Stimulated activated CD8-positive, alpha-beta memory T cell treated with anti-CD3 and anti-CD28 coated beads, Interleukin-7, amount 100 ng/mL, for 24 hours (primary cell): ENCODE measurements around the gene AQP6.

Experiments
- DNase-seq: peaks from one replicate; pipeline ENCODE4 v3.0.0-alpha.2; 2020; ENCODE audit warnings: low read depth

The AQP6 gene

DNA sequence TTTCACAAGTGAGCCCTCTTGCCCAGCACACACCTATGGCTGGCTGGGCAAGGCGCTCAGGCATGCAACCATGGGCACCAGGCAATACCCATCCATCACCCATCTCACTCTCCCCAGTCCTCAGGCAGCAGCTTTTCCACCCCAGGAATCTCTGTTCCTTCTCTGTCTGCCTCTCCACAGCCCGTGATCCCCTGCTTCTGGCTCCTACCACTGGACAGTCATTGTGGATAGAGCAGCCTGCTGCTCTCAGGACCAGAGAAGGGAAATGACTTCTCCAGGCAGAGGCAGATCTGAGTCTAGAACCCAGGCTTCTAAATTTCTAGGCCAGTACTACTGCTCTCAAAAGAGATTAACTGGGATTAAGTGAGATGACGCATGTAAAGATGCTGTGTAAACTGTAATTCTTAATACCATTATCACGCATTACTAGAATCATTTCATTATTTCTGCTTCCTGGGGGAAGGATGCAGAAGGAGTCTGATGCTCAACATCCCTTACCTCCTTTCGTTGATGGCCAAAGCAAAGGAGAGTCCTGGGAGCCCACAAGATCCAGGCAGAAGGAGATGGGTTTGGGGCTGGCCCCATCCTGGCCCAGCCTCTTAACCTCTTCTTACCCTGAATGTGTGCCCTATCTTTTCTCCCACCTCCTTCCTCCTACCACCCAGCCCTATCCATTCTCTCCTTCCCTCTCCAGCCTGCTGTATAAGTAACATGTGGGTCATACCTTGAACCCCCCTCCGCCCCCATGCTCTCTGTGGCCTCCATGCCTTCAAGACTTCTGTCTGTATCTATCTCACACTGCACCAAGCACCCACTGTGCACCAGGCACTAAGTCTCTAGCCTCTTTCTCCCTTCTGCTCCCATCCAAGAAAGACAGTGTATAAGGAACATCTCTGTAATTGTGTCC lies 15.8 kb upstream of the AQP6 start:
- DNase-seq, result no peak

DNA sequence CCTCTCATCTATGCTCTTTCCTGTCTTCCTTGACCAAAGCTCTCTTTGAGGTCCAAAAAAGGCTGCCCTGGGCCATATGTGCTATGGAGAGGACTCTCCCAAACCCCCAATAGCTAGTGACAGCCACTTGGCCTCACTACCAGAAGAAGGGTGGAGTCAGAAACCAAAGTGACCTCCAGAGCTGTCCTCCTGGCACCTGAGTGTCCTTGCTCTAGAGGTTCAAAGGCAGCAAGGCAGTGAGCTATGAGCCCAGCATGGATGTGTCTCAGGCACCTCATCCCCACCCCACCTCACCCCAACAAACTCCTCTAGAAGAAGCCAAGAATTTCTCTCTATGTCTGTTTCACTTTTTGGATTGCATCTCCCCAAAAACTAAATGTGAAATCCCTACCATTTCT lies 15.2 kb upstream of the AQP6 start:
- DNase-seq, result no peak

DNA sequence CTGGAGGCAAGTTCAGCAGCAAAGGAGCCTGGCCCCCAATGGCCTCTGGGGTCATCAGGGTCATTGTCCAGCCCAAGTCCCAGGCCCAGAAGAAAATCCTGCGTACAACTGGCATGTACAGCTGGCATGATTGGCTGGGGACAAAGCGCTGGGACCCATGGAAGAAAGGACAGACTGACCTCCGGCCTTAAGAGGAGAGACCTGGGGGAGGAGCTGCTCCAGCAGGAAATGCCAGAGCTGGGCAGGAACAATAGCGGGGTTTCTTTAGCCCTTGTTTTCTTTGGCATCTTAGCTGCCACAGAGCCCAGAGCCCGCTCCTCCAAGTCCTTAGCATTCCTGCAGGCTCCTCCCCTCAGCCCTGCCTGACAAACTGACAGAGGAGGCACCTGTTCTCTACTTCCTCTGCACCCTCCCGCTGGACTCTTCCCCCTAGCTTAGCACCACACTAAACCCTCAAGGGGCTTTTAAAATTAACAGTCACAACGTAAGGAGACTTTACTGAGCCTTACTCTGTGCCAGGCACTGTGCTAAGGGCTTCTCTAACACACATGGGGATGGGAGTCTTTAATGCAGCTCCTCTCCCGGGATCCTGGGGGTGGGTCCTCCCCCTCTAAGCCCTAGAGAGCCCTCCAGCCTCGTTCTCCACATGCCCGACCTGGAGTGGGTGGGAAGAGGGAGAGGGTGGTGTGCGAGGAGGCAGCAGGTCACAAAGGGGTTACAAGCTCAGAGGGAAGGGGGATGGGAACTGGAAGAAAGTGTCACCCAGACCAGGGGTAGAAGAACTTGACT lies 12.9 kb upstream of the AQP6 start:
- DNase-seq, result no peak

DNA sequence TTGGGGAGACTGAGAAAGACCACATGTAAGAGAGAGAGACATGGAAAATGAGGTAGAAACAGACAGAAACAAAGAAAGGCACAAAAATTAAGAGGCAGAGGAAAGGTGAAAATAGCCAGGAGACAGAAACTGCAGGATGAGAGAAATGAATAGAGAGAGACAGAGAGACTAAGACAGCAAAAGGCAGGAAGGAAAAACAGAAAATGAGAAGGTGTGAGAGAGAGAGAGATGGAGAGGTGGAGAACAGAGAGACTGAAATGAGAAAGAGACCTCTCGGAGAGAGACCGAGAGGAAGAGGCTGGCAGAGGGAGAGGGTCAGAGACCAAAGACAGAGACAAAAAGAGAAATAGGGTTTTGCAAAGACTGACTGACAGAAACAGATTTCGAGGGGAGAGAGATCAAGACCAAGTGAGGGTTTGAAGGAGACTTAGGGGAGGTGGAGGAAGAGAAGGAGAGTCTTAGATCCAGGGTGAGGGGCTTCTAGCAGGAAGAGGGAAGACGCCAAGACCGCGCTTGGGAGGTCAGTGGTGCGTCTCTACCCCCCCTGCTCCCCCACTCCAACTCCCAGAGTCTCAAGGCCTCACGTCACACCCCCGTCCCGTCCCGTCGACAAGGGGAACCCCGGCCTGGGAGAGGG lies 12.2 kb upstream of the AQP6 start:
- DNase-seq, result no peak

DNA sequence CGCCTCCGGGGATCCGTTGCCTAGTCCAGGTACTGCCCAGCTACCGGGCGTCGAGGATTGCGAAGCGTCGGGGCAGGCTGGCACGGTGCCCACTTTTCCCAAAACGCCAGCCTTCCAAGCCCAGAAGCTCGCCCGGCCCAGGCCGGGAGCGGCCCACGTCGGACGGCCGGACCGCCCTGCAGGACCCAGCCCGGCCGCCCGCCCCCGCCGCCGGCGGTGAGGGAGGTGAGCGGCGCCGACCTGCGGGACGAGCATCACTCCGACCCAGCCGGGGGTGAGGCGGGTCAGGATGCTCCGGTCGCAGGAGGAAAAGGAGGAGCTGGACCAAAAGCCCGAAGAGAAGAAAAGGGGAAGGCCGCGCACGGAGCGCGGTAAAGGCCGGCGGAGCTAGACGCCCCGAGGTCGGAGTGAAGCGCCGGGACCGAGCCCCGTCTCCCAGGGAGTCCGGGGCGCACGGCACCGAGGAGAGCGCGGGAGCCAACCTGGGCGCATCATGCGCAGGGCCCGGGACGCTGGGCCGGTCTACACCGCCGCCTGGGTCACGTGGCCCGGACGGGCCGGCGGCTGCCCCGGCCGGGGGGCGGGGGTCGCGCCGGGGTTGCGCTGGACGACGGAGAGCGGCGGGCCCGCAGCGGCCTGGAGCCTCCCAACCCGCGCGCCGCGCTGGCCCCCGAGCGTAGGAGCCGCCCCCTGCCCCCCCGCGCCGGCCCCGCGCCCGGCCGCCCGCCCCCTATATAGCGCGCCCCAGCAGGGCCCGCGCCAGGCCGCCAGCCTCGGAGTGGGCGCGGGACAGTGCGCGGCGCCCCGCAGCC lies 11.4 kb upstream of the AQP6 start, which contains the start of gene AQP5:
Gene AQP5 (plus strand): TSS at position 762 of the 812 bp plus-strand sequence. CDS start 146 bp downstream, outside the sequence.
- no peak for DNase-seq

DNA sequence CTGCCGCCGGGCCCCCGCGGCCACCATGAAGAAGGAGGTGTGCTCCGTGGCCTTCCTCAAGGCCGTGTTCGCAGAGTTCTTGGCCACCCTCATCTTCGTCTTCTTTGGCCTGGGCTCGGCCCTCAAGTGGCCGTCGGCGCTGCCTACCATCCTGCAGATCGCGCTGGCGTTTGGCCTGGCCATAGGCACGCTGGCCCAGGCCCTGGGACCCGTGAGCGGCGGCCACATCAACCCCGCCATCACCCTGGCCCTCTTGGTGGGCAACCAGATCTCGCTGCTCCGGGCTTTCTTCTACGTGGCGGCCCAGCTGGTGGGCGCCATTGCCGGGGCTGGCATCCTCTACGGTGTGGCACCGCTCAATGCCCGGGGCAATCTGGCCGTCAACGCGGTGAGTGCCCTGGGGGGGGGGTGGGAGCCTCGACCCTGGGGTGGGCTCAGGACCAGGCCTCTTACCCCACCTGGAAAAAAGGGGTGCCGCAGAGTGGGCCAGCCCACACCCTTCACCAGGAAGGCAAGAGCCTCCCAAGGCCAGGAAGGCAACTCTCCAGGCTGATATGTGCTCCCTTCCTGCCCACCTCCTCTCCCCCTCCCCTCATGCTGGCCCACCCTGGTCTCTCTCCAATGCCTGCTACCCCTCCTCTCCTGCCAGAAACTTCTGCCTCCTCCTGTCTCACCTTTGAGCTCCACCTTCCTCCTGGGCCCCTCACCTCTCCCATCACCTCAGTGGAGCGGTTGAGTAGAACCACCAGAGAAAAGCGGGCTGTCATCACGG lies 10.6 kb upstream of the AQP6 start:
- DNase-seq, result no peak

DNA sequence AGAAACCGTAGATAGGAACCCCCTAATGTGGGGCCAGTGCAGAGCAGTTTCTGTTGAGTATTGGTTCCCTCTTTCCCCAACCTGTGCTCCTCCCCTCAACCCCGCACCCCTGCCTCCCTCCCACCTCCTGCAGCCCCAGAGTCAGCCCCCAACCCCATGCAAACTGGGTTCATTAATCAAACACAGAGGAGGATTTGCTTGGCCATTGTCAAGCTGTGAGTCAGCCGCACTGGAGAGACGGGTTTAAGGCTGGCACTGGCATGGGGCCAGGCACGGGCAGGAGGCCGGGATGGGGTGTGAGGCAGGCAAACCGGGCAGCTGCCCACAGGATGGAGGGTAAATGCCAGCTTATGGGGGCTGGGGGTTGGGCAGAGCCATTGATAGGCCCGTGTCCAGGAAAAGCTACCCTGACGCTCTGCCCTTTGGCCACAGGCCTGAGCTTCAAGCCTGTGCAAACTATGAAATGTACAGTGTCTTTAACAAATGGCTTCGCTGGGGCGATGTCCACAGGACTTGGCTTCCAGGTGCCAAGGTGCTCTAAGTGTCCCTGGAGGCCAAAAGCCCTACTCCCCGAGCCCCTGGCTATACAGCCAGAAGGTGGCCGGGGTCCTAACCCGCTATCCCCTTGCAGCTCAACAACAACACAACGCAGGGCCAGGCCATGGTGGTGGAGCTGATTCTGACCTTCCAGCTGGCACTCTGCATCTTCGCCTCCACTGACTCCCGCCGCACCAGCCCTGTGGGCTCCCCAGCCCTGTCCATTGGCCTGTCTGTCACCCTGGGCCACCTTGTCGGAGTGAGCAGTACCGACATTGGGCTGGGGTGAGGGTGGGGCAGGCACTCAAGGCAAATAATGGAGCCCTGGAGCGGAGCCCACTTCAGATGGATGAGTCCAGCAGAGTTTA lies 9.6 kb upstream of the AQP6 start:
- no peak for DNase-seq

DNA sequence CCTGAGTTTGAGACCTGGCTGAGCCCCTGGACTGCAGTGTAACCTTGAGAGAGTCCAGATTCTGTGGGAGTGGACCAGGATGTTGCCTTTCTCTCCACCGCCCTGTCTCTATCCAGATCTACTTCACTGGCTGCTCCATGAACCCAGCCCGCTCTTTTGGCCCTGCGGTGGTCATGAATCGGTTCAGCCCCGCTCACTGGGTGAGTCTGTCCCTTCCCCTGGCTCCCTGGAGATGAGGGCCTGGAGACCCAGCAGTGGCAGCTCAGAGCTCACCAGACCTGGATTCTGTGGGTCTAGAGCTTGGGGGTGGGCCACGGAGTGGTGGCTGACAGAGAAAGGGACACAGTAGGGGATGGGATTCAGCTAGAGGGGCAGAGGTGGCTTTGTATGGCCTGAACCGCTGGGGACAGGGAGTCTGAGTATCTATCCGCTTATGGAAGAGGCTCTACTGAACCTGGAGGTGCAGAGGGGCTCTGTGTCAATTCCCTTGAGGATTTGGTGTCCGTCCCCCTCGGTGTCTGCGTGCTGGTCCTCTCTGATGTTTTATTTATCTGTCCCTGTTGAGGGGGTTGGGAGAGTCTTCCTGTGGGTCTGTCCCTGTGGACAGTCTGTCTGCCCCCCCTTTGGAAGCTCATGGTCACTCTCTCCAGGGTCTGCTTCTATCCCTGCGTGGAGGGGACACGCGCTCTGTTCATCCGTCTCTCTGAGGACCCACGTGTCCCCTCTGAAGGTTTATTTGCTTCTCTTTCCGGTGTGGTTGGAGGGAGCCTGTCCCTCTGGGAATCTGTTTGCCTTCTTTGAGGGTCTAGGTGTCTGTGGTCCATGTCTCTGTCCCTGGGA lies 8.6 kb upstream of the AQP6 start:
- DNase-seq, result no peak

DNA sequence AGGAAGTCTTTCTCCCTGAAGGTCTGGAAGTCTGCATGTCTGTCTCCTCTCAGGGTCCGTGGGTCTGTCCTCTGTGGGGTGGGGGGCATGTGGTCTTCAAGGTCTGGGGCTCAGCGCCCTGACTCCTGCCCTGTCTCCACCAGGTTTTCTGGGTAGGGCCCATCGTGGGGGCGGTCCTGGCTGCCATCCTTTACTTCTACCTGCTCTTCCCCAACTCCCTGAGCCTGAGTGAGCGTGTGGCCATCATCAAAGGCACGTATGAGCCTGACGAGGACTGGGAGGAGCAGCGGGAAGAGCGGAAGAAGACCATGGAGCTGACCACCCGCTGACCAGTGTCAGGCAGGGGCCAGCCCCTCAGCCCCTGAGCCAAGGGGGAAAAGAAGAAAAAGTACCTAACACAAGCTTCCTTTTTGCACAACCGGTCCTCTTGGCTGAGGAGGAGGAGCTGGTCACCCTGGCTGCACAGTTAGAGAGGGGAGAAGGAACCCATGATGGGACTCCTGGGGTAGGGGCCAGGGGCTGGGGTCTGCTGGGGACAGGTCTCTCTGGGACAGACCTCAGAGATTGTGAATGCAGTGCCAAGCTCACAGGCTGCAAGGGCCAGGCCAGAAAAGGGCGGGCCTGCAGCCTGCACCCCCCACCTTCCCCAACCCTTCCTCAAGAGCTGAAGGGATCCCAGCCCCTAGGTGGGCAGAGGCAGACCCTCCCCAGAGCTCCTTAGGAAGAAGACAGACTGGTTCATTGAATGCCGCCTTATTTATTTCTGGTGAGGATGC lies 7.7 kb upstream of the AQP6 start:
- DNase-seq, result no peak

DNA sequence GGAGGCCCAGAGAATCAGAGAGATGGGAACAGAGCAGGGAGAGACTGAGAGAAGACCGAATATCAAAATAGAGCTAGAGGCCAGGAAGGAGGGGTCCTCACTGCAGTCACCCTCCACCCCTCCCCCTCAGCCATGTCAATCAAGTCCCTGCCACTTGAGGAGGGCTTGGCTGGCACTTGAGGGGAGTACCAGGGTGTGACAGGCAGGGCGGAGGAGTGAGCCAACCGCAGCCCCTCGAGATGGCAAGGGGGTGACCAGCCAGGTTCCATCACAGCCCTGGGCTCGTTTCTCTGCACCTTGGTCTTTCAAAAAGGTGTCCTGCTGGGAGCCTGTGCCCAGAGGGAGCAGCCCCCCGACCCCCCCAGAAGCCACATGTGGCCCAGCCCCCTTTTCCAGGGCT lies 6.9 kb upstream of the AQP6 start:
- DNase-seq, result no peak

DNA sequence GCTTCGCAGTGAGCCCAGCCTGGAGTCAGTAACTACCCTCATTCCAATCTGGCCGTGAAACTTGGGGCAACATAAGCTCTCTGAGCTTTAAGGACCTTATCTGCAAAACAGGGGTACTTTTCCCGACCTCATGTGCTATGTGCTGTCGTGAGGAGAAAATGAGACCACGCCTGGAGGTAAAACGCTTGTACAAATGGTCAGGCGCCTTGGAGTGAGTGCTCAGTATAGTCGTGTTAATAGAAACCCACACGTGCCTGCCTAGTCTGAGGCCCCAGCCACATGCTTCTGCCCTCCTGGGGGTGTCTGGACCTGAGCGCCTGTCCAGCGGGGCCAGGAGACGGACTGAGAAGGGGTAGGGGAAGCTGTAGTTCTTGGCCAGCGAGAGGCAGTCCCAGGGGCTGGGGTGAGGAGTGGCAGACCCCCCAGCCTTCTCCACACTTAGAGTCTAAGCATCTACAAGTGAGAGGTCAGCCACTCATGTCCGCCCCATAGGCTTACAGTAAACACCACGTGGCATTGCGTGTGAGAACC lies 6.2 kb upstream of the AQP6 start:
- DNase-seq, result no peak

DNA sequence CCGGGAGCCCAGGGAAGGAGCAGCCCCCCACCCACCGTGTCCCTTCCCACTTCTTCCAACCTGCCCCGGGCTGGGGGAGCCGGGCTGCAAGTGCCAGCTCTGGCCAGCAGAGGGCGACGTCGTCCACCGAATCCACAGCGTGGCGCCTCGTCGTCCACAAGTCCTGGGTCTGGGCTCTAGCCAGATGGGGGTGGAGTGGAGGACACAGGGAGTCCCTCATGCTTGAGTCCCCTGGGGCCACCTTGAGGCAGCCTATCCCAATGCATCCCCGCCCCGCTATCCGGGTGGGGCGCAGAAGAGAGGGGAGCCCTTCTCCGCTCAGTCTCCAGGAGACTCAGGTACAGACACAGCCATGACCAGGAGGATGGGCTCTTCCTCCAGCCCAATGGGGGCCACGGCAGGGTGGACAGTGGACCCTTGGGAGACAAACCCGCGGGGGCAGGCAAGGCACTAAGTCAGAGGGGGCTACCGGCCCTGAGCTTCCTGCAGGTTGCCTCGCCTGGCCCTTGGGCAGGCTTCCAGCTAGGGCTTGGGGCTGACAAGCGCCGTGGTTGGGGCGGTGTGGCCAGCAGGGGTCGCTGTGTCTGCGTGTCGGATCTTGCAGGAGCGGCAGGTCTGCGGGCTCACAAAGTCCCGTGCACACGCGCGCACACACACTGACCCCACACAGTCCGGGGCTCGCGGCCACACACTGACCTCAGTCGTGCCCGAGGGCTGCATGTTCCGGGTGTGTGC lies 5.5 kb upstream of the AQP6 start:
- DNase-seq, result peak; percentile 91

DNA sequence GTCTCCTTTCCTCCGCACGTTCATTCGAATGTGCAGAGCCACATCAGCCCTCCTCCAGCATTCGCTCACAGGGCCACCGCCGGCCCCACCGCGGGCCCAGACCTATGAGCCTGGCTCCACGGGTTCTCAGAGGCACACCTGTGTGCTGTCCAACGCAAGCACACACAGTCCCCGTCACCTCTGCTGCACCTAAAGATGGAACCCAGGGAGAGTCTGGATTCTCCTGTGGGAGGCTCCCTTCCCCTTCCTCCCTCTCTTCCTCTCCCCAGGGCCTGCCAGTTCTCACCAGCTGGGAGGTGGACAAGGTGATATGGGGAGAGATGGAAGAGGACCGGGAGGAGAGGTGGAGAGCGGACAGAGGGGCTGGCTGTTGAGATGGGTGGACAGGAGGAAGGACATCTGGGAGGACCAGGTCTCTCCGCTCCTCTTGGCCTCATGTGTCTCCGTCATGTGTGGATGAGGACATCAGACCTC lies 4.9 kb upstream of the AQP6 start:
- DNase-seq, result no peak

DNA sequence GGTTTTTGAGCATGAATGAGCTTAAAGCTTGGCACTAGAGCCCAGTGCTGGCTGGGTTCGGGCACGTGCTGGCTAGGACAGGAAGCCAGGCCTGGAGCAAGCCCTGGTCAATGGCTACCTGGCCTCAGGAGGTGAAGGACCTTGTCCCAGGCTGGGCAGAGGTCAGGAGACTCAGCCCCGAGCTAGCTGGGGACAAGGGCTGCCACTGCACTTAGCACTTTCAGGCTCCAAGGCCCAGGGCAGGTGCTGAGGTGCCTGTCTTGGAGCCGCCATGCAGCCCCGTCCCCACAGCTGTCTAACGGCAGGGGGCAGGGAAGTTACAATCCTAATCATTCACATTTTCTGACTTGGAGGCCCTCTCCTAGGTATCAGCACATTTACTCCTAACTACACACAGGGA lies 4.3 kb upstream of the AQP6 start:
- no peak for DNase-seq

DNA sequence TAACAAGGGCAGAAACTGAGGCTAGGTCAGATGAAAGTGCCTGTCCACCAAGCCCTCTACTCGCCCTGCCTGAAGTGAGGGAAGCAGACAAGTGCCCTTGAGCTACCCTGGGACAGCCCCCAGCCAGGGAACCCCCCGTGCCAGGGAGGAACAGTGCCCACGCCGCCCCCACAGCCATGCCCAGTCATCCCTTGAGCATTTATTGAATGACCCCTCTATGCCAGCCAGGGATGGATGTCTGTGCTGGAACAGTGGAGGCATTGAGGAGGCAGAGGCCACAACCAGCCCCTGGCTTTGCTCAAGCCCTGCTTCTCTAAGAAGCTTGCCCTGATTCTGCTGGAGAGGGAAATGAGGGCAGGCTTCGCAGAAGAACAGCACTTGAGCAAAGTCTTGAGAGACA lies 3.7 kb upstream of the AQP6 start:
- no peak for DNase-seq

DNA sequence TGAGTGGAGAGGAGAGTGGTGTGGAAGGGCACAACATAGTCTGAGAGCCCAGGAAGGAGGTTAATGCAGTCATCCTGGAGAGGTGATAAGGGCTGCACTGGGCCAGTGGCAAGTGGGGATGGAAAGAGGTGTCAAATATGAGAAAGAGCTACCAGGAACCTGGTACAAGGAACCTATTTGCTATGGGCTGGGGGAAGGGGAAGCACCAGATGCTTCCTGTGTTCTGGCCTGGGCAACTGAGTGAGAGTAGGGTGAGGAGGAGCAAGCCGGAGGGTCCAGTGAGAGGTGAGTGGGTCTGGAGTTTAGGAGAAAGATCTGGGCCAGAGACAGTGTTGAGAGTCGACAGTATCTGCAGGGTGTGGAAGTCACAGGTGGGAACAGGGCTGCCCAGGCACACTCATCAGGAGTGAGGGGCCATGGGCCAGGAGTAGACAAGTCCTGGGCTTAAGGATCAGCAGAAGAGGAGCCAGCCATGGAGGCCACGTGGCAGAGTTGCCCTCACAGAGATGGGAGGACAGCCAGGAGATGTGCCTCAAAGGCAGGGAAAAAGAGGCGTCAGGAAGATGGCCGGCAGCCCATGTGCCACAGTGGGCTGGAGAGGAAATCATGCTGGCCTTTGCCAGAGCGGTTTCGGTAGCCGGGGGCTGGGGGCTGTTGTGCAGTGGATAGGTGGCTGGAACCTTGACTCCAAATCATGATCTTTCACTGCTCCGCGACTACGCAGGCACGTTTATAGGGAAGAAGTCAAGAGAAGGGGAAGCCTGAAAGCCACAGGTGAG lies 2.9 kb upstream of the AQP6 start:
- no peak for DNase-seq
